ENCODE results near the gene ST3GAL5.

Gene ST3GAL5

GRCh38 chr2:85871494-85872164 is 17.2 kb downstream of the ST3GAL5 start:
- Histone ChIP-seq H3K4me3 (no peak overlapping the region), H3K27ac (no peak overlapping the region)
- no peak for DNase-seq (ENCODE audit: low spot score)
- TF ChIP-seq, protein P1, sequence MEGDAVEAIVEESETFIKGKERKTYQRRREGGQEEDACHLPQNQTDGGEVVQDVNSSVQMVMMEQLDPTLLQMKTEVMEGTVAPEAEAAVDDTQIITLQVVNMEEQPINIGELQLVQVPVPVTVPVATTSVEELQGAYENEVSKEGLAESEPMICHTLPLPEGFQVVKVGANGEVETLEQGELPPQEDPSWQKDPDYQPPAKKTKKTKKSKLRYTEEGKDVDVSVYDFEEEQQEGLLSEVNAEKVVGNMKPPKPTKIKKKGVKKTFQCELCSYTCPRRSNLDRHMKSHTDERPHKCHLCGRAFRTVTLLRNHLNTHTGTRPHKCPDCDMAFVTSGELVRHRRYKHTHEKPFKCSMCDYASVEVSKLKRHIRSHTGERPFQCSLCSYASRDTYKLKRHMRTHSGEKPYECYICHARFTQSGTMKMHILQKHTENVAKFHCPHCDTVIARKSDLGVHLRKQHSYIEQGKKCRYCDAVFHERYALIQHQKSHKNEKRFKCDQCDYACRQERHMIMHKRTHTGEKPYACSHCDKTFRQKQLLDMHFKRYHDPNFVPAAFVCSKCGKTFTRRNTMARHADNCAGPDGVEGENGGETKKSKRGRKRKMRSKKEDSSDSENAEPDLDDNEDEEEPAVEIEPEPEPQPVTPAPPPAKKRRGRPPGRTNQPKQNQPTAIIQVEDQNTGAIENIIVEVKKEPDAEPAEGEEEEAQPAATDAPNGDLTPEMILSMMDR (IDR thresholded peaks at IDR 0.05), result no peak

- no peak for DNase-seq (ENCODE audit: low spot score)
- TF ChIP-seq, protein P1 (IDR thresholded peaks at IDR 0.05), result no peak
- Histone ChIP-seq H3K4me3 (no peak overlapping the region), H3K27ac (no peak overlapping the region)
Observed at GRCh38 chr2:85868822-85869221, 20.0 kb downstream of the ST3GAL5 start.

DNA sequence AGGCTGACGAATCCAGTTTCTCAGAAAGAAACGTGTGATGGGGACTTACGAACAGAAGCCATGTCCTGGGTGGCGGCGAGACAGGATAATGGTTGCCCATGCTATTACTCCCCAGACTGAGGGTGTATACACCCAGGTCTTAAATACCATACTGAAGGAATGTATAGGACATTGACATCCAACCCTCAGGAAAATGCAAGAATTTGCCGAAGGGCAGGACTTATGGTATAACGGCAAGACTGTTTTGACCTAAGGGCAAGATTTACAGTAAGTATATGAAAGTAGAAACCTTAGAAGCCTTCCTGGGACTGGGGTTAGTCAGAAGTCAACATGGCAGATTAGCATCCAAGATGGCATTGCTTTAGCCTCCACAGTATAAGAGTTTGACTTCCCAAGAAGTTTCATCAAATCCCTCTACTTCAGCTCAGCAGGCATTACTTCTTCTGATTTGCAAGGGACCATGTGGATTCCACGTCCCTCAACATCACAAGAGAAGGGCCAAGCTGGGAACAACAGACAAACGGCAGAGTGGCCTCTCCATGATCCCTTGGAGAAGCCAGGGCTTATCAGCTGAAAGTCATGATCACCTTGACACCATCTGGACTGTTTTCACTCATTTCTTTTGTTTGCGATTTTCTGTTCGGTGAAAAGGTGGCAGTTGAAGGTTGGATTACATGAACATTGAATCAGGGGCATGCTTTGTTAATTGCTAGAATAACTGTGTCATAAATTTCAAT is 21.1 kb downstream of the ST3GAL5 start:
- TF ChIP-seq, protein P1 (IDR thresholded peaks at IDR 0.05), result no peak
- no peak for DNase-seq (ENCODE audit: low spot score)
- H3K27ac ChIP-seq, result no peak overlapping the region
- H3K4me3 ChIP-seq, result no peak overlapping the region

DNA sequence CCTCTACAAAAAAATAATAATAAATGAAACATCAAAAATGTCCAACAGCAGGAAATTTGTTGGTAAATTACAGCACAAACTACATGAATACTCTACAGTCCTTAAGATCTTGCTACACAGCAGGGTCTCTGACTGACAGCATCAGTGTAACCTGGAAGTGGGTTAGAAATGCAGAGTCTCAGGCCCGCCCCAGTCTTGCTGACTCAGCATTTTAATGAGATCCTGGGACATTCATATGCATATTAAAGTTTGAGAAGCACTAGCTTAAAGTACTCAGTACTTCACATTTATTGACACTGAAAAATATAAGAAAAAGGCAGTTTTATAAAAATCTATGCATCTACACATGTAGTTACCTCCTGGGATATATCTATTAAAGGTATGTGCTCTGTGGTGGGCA is 21.7 kb downstream of the ST3GAL5 start:
- TF ChIP-seq, protein P1 (IDR thresholded peaks at IDR 0.05), result no peak
- no peak for DNase-seq (ENCODE audit: low spot score)
- H3K4me3 ChIP-seq, result no peak overlapping the region
- H3K27ac ChIP-seq, result no peak overlapping the region

- Histone ChIP-seq H3K4me3 (no peak overlapping the region), H3K27ac (no peak overlapping the region)
- DNase-seq (ENCODE audit: low spot score), result no peak
- TF ChIP-seq, protein P1 (IDR thresholded peaks at IDR 0.05), result no peak
Observed at GRCh38 chr2:85866165-85866659, 22.6 kb downstream of the ST3GAL5 start.

GRCh38 chr2:85865539-85866164 is 23.1 kb downstream of the ST3GAL5 start:
- no peak for DNase-seq (ENCODE audit: low spot score)
- Histone ChIP-seq H3K4me3 (no peak overlapping the region), H3K27ac (no peak overlapping the region)
- TF ChIP-seq, protein P1 (IDR thresholded peaks at IDR 0.05), result no peak

Measured in coronary artery (tissue), 2 donors.